GM20431 (cell line): Measurements from ENCODE around the gene LGALS7B.

Experiments
- in situ Hi-C: fragments of 300-500 bp; cut with MseI, MboI; formaldehyde crosslinking; loops from one replicate; pipeline ENCODE4 v1.15.0; 2020; ENCODE audit warnings: low sequenced_read_pairs; ENCODE audit not compliant: unreplicated experiment

The LGALS7B gene

GRCh38 chr19:38839816-38840582 is 51.0 kb downstream of the LGALS7B start:
- in situ Hi-C loops, result no loop called here

- in situ Hi-C loops, result no loop called here
Measured at GRCh38 chr19:38840583-38840968, 51.6 kb downstream of the LGALS7B start.
